Stimulated activated CD8-positive, alpha-beta memory T cell treated with anti-CD3 and anti-CD28 coated beads, Interleukin-2, amount 100 ng/mL, for 48 hours (primary cell): ENCODE results near the gene CEP57L1.
"Not testable (repeated sequence)": the region's sequence is repeated elsewhere in the genome, so short reads cannot be mapped to it uniquely, and the experiment has no call there.

Experiments used
- DNase-seq, 2 donors: peaks; one replicate each; pipeline ENCODE4 v3.0.0-alpha.2; 2020; ENCODE audit warnings: low read depth in 2 of 2

The CEP57L1 gene

DNA sequence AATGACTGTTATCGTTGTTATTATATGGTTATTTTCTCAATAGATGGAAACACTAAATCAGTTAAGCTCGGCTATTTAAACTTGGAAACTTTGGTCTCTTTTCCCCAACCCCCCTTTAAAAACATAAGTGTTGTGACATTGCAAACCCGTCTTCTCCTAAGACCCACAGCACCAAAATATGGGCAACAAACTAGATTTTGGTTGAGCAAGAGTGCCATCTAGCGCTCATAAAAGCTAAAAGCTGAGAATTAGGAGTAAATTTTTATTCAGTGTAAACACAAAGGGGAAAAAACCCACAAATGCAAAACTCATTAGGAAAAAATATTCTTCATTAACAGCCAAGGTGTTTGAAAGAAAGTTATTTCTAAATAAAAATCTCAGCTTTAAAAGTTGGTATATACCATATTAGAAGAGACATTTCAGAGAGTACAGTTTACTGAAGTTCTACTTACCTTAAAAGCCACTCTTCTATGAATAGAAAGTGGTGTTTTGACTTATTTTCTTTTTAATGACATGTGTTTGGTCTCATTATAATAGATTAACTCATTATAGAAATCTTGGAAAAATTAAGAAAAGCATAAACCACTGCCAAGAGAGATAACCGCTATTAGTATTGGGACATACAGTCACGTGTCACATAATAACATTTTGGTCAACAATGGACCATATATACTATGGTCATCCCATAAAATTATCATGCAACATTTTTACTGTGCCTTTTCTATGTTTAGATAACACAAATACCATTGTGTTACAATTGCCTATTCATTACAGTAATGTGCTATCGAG lies 21.8 kb upstream of the CEP57L1 start:
- DNase-seq: no peak

GRCh38 chr6:109074133-109074415 lies 21.2 kb upstream of the CEP57L1 start:
- no peak for DNase-seq

GRCh38 chr6:109075934-109076333 lies 19.4 kb upstream of the CEP57L1 start:
- no peak for DNase-seq

DNA sequence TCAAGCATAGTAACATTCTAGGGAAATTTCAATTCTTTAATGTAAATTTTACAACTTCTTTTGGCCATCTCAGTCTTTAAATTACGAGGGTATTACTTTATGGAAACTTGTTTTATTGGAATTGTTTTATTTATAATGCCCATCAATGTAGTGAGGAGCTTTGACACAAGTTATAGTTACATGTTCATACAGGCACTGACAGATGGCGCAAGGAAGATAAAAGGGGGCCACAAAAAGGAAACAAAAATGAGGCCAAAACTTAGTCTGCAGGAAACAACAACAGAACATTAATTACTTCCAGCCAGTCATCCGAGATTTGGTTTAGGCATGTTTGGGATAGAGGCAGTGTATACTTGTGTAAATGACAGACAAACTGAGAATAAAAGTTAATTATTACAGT lies 18.9 kb upstream of the CEP57L1 start:
- DNase-seq: no peak

DNA sequence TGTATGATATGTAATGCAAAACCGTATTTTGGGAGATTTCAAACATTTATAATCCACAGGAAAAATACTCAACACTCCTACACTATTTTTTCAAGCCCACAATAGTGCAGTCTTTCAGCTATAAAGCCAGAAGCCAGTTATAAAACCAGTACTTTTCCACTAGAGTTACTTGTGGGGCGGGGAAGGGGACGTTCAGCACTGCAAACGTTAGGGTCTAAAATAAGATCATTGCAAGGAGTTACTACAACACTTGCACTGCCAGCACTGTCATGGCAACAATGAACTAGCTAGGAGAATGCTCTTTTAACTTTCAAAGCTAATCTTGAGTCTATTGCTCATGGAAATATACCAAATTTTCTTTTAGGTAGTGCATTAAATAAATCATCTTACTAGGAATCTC lies 15.3 kb upstream of the CEP57L1 start:
- DNase-seq: no peak

DNA sequence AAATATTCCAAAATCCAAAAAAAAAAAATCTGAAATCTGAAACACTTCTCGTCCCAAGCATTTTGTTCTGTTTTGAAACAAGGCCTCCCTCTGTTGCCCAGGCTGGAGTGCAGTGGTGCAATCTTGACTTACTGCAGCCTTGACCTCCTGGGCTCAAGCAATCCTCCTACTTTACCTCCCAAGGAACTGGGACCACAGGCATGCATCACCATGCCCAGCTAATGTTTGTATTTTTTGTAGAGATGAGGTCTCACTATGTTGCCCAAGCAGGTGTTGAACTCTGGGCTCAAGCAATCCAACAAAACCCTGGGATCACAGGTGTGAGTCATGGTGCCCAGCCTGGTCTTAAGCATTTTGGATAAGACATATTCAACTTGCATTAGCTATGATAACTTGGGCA lies 14.3 kb upstream of the CEP57L1 start:
- no peak for DNase-seq

- no peak for DNase-seq
These were observed 13.7 kb upstream of the CEP57L1 start for GRCh38 chr6:109081516-109082187.

- no peak for DNase-seq
These were observed 13.1 kb upstream of the CEP57L1 start for GRCh38 chr6:109082188-109082577.

DNA sequence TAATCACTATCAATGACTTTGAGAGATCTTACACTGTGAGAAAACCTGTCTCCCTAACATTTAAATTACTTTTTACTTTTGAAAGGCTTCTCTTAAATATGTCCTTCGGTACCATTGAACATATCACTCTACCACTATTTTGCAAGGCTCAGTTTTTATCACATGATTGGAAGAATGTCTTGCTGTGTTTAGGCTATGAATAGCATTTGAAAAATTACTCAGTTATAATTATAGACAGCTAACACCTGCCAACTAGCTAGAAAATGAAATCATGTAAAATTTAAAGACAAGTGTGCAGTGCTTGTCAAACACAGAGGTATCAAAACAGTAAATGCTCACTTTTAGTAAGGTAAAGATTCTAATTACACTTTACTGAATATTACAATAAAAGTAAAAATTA lies 11.7 kb upstream of the CEP57L1 start:
- no peak for DNase-seq

- DNase-seq: not testable (repeated sequence)
These were observed 11.2 kb upstream of the CEP57L1 start for GRCh38 chr6:109084146-109084545.

- DNase-seq: no peak
These were observed 7.5 kb upstream of the CEP57L1 start for GRCh38 chr6:109087661-109088264.

DNA sequence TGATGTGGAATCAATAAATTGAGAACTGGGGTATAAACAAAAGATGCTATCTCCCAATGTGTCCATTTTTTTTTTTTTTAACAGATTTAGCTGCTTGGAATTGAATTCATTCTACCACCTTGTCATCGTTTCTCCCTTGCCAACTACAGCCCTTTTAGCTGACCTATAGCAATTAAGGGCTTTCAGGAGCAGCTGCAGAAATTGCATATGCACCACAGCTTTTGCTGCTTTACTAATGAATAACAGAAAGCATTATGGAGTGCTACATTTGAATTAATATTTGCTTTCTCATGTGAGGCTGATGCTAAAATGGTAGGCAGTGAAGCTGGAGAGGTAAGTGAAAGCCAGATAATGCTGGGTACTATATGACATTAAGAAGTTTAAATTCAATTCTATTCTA lies 6.3 kb upstream of the CEP57L1 start:
- no peak for DNase-seq

- no peak for DNase-seq
These were observed 3.8 kb upstream of the CEP57L1 start for GRCh38 chr6:109091314-109092024.

DNA sequence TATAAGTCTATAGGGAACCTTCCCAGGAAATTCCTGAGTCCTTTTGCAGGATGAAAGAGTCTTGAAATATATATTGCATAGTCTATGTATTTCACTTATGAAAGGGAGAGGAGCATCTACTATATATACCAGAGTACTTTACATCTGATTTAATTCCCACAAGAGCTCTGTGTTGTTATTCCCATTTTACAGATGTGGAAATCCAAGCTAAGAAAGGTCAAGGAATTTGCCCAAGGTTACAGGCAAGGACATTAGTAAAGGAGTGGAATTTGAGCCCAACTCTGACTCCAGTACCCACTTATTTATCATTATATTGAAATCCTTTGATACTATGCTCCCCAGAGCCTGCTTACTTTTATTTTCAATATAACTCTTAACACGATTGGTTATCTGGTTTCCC lies 3.2 kb upstream of the CEP57L1 start:
- DNase-seq: no peak

DNA sequence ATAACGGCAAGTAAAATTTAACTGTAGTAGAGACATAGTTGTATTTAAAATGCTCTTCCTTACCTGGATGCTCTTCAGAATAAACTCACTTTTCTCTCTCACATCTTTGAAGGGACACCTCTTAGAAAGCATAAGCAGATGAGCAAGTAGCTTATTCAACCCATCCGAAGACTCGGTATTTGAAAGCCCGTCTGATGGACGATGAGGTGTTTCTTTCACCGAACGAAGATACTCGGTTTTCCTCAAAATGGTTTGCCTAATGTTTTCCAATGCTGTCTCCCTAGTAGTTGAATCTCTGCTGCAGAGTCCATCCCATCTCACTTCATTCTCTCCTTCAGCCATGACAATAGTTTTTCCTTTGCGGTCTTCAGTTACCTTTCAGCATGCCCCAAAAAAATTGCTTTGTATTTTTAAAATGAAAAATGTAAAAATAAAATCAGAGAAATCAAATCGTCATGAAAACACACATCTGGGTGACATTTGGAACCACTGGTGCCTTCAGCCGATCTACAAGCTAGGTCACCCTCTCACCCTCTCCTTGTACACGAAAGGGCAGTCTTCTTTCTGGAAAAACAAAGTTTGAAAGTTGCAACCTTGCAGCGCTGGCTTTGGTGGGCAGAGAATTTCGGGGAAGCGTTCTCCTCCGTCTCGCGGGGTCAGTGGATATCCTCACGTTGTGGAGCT lies 1.4 kb upstream of the CEP57L1 start:
- DNase-seq: no peak

GRCh38 chr6:109094416-109095035 lies 781 bp upstream of the CEP57L1 start, which contains the start of gene SESN1:
TSS of gene SESN1 (minus strand) at chr6:109094846. CDS start at chr6:109094073, 773 bp downstream.
- DNase-seq: peak; percentile 80 to 93

- no peak for DNase-seq
These were observed 453 bp downstream of the CEP57L1 start for GRCh38 chr6:109095835-109096084.

DNA sequence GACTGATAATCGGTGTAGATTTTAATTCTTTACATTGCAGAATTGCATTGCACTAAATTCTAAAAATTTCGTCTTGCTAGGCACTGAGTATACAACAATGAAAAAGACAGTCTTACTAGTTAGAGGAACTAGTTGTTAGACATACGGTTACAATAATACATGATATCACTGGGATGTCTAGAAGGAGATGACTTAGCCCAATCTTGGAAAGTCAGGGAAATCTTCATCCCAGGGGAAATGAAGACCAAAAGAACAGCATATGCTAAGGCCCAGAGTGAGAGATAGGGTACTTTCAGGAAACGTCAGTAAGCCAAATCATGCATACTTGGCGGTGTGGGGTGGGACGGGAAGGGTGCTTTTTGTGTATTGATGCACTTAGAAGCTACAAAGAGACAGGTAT lies 901 bp downstream of the CEP57L1 start:
- no peak for DNase-seq

DNA sequence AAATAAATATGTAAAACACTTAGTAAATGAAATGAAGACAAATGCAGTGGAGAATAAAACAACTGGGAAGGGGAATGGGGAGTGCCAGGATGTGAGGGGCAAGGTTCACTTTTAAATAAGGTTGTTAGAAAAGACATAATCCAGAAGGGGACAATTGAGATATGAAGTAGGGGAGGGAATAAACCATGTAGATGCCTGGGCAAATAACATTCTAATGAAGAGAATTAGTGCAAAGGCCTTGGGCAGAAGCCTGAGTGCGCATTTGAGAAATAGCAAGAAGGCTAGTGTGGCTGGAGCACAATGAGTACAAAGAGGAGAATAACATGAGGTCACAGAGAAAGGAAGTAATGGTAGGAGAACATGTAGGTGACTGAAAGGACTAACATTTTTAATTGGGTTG lies 2.4 kb downstream of the CEP57L1 start:
- DNase-seq: no peak

- DNase-seq: no peak
These were observed 7.5 kb downstream of the CEP57L1 start for GRCh38 chr6:109102762-109103161.

- DNase-seq: no peak
These were observed 8.6 kb downstream of the CEP57L1 start for GRCh38 chr6:109103942-109104341.

GRCh38 chr6:109104512-109104911 lies 9.2 kb downstream of the CEP57L1 start:
- DNase-seq: no peak
